Caki2 (cell line): Measurements from ENCODE around the gene KNCN. TPM values are rescaled to one million over a fixed set of nuclear protein-coding genes. Genes with fewer than 3 reads are reported as not detected.

ENCODE experiments used
- DNase-seq: peaks from one replicate; pipeline ENCODE4 v3.0.0-alpha.2; 2015; ENCODE audit warnings: low read depth
- in situ Hi-C: cut with HindIII; loops from 2 replicates; pipeline ENCODE4 v1.10.0; 2016; ENCODE audit warnings: low sequenced_read_pairs, low pct_unique_long_range_greater_than_20kb, mixed read lengths
- total RNA-seq: library from RNA; depleted of rRNA; stranded (reverse); fragments of >200 nt; shearing (Covaris generic); gene quantifications from 2 replicates; pipeline ENCODE4 v1.2.3, GENCODE V29; 2014; ENCODE audit warnings: low replicate concordance

Gene KNCN
- total RNA-seq, 1 experiment from 2014 or later: not detected

- in situ Hi-C loops: no loop called here
- no peak for DNase-seq
These were observed 35.1 kb downstream of the KNCN start for GRCh38 chr1:46516200-46516950.

- DNase-seq: no peak
- in situ Hi-C loops: no loop called here
These were observed 35.9 kb downstream of the KNCN start for GRCh38 chr1:46515576-46515975.

GRCh38 chr1:46513536-46513935 lies 37.9 kb downstream of the KNCN start:
- no peak for DNase-seq

GRCh38 chr1:46512792-46513190 lies 38.7 kb downstream of the KNCN start:
- in situ Hi-C loops: no loop called here
- no peak for DNase-seq

More at GRCh38 chr1:46513536-46513935, 37.9 kb downstream of the KNCN start:
- in situ Hi-C loops: no loop called here

GRCh38 chr1:46512135-46512791 lies 39.2 kb downstream of the KNCN start:
- DNase-seq: no peak
- in situ Hi-C loops: no loop called here

GRCh38 chr1:46510998-46511365 lies 40.5 kb downstream of the KNCN start:
- DNase-seq: no peak
- in situ Hi-C loops: no loop called here

- DNase-seq: no peak
- in situ Hi-C loops: no loop called here
These were observed 41.0 kb downstream of the KNCN start for GRCh38 chr1:46510341-46510997.

- no peak for DNase-seq
- in situ Hi-C loops: no loop called here
These were observed 42.7 kb downstream of the KNCN start for GRCh38 chr1:46508757-46509156.

- in situ Hi-C loops: no loop called here
- no peak for DNase-seq
These were observed 44.8 kb downstream of the KNCN start for GRCh38 chr1:46506470-46507219.

GRCh38 chr1:46503421-46503820 lies 48.0 kb downstream of the KNCN start:
- in situ Hi-C loops: no loop called here
- DNase-seq: no peak

GRCh38 chr1:46501528-46501927 lies 49.9 kb downstream of the KNCN start:
- no peak for DNase-seq

GRCh38 chr1:46497665-46498064 lies 53.8 kb downstream of the KNCN start:
- in situ Hi-C loops: no loop called here
- no peak for DNase-seq

More at GRCh38 chr1:46501528-46501927, 49.9 kb downstream of the KNCN start:
- in situ Hi-C loops: no loop called here

GRCh38 chr1:46497020-46497419 lies 54.4 kb downstream of the KNCN start:
- DNase-seq: no peak
- in situ Hi-C loops: no loop called here

GRCh38 chr1:46496505-46496904 lies 54.9 kb downstream of the KNCN start:
- in situ Hi-C loops: no loop called here
- DNase-seq: no peak

- no peak for DNase-seq
- in situ Hi-C loops: no loop called here
These were observed 55.7 kb downstream of the KNCN start for GRCh38 chr1:46495778-46496177.
